HG03103 (cell line): ENCODE measurements around the gene CYP2C9.
"Not testable (repeated sequence)": the region's sequence is repeated elsewhere in the genome, so short reads cannot be mapped to it uniquely, and the experiment has no call there.

Experiments used
- ATAC-seq: cut with Tn5 transposase; IDR thresholded peaks from one replicate; pipeline ENCODE4 v1.9.1; 2021; ENCODE audit warnings: low read depth; ENCODE audit not compliant: unreplicated experiment

CYP2C9 gene

DNA sequence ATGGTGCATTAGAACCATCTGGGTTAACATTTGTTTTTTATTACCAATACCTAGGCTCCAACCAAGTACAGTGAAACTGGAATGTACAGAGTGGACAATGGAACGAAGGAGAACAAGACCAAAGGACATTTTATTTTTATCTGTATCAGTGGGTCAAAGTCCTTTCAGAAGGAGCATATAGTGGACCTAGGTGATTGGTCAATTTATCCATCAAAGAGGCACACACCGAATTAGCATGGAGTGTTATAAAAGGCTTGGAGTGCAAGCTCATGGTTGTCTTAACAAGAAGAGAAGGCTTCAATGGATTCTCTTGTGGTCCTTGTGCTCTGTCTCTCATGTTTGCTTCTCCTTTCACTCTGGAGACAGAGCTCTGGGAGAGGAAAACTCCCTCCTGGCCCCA, at the start of gene CYP2C9:
Gene CYP2C9, plus strand, starts transcription at position 276 of the 400 bp plus-strand sequence. Its CDS starts 25 bp downstream, at position 301.
- ATAC-seq, result no peak

DNA sequence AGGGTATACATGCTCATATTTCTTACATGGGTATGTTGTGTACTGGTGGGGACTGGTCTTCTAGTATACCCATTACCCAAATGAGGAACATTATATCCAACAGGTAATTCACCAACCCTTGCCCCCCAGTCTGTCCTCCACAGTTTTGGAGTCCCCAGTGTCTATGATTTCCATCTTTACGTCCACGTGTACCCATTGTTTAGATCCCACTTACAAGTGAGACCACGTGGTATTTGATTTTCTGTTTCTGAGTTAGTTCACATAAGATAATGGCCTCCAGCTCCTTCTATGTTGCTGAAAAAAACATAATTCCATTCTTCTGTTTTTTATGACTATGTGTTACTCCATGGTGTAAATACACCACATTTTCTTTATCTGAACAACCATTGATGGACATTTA, 49.3 kb upstream of the CYP2C9 start:
- ATAC-seq, result no peak

DNA sequence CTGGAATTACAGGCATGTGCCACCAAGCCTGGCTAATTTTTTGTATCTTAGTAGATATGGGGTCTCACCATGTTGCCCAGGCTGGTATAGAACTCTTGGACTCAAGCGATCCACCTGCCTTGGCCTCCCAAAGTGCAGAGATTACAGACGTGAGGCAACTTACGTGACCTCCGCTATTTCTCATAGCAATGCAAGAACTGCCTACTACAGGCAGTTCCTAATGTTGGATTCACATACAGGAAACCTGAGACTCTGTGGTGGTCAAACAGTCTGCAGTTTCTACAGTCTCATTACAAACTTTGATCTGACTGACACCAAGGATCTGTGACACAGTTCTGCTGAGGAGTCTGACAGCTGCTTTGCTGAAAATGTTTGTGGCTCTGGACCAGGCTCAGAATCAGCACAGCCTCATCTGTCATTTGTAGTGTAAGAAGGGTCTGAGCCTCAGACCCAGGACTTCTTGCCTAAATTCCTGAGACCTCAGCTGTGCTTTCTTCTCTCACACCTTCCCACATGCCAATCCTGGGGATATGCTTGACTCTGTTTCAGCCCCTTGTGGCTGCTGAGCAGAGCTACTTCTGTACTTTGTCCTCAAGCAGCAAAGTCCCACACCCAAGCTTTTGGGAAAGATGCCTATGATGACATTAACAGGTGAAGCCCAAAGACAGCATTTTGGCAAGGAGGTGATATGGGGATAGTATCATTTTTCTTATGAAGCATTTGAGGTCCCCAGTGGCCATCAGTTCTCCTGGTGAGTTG, 48.0 kb upstream of the CYP2C9 start:
- ATAC-seq, result no peak

DNA sequence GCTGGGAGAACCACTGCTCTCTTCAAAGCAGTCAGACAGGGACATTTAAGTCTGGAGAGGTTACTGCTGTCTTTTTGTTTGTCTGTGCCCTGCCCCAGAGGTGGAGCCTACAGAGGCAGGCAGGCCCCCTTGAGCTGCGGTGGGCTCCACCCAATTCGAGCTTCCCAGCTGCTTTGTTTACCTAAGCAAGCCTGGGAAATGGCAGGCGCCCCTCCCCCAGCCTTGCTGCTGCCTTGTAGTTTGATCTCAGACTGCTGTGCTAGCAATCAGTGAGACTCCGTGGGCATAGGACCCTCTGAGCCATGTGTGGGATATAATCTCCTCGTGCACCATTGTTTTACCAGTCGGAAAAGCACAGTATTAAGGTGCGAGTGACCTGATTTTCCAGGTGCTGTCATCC, 40.0 kb upstream of the CYP2C9 start:
- not testable (repeated sequence) for ATAC-seq

DNA sequence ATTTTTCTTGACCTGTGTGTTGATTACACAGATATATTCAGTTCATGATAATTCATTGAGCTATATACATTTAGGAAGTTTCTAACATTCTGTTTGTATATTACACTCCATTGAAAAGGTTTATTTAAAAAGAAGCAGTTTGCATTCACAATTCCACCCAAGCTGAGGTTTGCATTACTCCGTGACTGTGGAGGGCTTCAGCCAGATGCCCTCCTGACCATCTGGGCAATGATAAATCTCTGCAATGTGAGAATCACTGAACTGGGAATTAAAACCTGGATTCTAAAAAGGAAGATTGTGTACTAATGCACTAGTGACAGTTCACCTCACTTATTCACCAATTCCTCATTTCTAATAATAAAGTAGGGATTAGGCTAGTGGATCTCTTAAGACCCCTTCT, 36.4 kb upstream of the CYP2C9 start:
- ATAC-seq, result no peak

DNA sequence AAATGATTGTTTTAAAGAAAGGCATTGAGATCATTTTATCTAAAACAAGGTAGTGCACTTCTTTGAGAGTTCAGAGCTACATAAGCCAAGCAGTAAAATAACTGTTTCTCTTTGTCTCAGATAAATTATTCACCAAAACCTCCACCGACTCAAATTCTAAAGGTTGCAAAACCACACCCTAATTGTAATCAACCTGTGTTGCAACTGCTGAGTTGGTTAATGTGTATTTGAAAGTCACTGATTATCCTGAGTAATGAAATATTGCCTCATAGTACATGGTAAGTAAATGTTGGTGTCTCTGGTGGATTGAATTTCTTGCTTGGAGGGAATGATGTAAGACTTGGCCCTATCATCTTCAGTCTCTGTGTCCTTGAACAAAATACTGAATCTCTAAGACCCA, 35.9 kb upstream of the CYP2C9 start:
- no peak for ATAC-seq

DNA sequence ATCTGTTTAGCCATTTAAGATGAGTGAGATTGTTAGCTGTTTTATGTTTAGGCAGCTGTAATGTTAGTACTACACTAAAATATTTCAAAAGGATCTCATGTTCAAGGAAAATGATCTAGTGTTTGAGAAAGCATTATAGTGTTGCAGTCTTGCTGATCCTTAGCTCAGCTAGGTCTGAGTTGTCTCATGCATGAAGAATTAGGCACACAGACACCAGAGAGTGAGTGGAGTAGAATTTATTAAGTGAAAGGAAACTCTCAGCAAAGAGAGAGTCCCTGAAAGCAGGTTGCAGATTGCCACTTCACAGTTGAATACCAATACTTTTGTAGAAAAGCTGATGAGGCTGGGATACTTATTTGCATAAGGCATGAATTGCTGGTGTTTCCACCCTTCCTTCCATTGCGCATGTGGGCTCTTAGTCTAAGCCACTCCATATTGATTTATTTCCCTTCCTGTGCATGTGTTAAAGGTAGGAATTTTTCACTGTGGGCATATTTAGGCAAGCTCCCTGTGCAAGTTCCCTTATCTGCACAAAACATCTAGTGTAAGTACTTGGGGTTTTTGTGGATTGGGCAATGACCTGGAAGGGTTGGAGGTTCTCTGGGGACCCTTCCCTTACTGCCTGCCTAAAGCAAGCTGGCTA, 33.8 kb upstream of the CYP2C9 start:
- ATAC-seq, result not testable (repeated sequence)

DNA sequence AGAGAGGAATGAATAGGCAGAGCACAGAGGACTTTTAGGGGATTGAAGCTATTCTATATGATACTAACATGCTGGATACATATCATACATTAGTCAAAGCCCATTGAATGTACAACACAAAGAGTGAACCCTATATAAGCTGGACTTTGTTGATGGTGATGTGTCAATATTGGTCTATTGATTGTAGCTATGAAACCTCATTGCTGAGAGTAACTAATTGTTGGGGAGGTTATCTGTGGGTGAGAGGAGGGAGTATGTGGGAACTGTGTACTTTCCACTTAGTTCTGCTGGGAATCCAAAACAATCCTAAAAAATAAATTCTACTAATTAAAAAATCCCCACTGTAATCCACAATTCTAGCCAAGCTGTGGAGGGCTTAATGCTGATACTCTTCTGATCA, 22.0 kb upstream of the CYP2C9 start:
- no peak for ATAC-seq

DNA sequence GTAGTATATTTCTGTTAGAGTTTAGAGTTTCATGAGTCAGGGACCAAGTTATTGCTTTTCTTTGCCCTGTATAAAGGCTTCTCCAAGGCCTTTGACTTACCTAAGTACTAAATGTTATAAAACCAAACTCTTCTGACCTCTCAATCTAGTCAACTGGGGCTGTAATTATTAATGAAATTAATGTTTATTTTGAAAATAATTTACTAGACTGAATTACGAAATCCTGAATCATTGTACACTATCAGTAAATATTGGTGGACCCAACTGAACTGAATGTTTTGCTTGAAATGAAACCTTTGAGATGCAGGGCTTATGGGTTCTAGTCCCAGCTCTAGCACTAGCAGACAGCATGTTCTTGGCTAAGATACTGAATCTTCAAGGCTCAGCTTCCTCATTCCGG, 1.7 kb upstream of the CYP2C9 start:
- no peak for ATAC-seq

DNA sequence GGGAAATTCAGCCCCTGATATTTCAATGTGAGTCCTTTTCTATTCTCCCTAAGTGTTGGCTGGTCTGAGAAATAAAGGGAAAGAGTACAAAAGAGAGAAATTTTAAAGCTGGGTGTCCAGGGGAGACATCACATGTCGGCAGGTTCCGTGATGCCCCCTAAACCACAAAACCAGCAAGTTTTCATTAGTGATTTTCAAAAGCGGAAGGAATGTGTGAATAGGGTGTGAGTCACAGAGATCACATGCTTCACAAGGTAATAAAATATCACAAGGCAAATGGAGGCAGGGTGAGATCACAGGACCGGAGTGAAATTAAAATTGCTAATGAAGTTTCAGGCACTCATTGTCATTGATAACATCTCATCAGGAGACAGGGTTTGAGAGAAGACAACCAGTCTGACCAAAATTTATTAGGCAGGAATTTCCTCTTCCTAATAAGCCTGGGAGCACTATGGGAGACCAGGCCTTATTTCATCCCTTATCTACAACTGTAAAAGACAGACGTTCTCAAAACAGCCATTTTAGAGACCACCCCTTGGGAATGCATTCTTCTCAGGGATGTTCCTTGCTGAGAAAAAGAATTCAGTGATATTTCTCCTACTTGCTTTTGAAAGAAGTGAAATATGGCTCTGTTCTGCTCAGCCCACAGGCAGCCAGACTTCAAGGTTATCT, 5.1 kb downstream of the CYP2C9 start:
- not testable (repeated sequence) for ATAC-seq

DNA sequence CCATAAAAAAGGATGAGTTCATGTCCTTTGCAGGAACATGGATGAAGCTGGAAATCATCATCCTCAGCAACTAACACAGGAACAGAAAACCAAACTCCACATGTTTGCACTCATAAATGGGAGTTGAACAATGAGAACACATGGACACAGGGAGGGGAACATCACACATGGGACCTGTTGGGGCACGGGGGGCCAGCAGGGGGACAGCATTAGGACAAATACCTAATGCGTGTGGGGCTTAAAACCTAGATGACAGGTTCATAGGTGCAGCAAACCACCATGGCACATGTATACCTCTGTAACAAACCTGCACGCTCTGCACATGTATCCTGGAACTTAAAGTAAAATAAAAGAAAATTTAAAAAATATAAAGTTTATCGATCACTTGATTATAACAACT, 7.7 kb downstream of the CYP2C9 start:
- ATAC-seq, result not testable (repeated sequence)

DNA sequence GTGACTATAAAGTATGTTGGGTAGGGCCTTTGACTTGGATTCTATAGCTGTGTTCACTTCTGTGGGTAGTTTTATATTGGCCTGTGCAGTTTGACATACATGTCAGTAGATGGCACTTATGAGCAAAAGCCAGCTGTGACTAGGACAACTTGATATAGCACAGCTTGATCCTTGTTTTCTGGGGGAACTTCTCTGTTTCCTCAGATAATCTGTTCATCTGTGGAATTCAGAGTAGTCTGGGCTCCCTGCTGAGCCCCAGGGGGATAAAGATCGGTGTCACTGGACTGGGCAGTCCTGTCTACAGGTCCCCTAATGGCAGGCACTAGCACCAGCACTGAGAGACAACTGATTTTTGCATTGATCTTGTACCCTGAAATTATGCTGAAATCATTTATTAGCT, 25.4 kb downstream of the CYP2C9 start:
- peak; percentile 76 for ATAC-seq

DNA sequence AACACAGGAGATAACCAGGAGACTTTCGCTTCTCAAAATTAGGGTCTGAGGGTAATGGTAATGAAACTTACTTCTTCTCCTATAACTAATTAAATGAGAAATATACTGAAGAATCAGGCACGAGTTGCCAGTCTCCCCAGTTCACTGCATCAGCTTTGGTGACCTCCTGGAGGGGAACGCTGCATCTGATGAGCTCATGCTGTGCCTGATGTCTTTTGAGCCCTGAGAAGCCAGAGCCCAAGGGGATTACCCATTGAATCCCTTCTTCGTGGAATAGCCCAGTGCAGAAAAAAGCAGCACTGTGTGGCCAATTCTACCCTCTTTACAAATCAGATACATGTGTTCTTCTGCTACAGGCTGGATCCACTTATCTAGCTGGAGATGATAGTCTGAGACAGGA, 45.1 kb downstream of the CYP2C9 start:
- no peak for ATAC-seq

DNA sequence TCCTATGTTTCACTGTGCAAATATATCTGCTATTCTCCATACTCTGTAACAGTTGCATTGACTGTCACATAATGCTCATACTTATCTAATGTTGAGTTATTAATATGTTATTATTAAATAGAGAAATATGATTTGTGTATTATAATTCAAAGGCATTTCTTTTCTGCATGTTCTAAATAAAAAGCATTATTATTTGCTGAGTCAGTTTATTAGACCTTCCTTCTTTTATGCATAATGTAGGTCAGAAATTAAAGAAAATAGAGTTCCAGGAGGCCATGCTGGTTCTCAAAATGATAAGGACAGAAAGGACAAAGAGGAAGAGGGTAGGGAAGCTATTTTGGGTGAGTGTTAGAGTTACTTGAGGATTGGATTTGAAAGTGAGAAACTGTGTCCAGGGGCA, 50.7 kb downstream of the CYP2C9 start:
- ATAC-seq, result no peak

DNA sequence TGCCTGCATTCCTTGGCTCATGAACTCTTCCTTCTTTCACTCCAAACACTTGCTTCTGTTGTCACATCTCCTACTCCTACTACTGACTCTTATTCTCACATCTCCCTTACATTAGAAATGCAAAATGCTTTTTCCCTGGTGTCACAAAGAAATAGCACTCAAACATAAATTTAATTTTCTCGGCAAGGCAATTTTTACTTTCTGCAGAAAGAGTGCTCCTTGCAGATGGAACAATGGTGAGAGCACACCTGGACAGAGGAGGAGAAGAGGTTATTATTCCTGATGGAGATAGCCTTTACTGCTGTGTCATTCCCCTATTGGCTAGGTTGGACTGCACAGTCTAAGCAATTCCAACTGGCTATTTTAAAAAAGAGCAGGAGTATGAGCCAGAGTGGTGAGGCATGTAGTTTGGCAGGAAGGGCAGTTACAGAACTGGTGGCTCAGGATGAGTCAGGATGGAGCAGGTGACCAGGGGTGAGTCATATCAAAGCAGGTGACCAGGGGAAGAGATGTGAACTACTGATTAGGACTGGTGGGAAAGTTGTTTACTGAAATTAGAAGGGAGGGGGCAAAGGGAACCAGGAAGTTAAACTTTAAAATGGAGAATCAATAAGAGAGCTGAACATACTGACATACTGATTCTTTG, 52.9 kb downstream of the CYP2C9 start:
- no peak for ATAC-seq

DNA sequence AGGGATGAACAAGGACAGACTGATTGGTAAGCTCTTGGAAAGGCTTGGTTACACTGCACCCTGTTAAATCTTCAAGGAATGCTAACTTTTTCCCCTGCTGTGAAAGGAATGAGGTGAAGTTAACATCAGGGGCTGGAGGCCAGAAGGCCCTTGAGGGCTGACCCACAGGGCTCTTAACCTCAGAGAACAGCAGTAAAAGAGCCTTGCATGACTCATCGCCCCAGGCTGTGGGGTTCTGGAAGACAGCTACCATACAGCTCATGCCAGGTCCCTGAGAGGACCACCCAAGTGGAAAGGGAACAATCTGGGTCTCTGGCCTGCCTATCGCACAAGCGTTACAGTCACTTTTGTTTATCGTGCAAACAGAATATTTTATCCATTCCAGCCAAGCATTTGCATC, 54.4 kb downstream of the CYP2C9 start:
- no peak for ATAC-seq

DNA sequence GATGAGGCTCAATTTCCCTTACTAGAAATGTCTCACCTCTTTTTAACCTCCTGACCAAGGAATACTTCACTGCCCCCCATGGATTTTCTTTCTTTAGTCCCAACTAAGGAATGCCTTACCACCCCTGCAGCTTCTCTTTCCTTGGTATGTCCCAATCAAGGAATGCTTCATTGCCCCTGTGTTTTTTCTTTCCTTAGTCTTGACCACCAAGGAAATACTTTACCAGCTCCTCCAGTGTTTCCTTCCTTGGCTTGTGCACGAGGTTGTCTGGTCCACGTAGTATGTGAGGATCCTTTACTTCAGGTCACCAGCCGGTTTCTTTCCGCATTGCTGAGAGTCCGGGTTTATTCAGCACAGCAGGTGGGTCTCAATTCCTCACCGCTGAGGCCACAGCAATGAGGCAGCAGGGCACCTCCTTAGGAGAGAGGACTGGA, 59.3 kb downstream of the CYP2C9 start:
- no peak for ATAC-seq

DNA sequence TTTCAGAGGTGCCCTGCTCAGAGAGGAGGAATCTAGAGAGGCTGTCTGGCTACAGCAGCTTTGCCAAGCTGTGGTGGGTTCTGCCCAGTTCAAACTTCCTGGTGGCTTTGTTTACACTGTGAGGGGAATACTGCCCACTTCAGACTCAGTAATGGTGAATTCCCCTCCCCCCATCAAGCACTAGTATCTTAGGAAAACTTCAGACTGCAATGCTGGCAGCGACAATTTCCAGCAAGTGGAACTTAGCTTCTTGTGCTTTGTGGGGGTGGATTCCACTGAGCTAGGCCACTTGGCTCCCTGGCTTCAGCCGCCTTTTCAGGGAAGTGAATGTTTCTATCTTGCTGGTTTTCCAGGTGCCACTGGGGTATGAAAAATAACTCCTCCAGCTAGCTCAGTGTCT, 88.0 kb downstream of the CYP2C9 start:
- no peak for ATAC-seq

DNA sequence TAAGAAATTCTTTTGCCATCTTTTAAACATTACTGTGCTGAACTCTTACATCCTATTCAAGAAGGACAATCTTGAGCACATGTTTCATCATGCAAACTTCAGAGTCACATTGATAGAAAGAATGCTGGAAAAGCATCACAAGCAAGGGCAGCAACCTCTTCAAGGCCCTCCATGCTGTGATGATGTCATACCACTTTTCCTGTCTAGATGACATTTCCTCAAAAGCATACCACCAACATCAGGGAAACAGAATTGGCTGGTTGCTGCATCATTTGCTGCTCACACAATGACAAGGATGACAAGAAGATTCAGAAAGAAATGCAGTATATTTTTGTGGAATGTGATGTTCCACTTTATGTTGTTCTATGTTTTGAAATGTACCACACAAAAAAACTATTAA, 93.2 kb downstream of the CYP2C9 start:
- ATAC-seq, result no peak

DNA sequence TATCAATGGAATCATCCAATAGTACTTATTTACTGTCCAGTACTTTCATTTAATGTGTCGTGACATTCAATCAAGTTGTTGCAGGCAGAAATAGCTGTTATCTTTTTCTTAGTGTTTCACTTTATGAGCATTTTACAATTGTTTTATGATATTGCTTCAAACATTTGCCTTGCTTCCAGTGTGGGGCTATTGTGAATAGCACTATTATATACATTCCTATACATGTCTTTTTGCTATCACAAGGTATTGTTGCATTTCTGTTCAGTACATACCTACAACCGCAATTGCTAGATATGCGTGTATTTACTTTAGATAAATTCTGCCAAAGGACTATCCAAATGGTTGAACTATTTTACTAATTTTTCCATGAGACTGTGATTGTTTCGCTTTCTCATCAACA, 95.9 kb downstream of the CYP2C9 start:
- ATAC-seq, result no peak
